GM18867 (cell line): ENCODE measurements around the gene ARHGAP35.
A peak's percentile ranks its signal among the peaks of the same experiment; 100 is the strongest.
"Not testable (repeated sequence)": the region's sequence is repeated elsewhere in the genome, so short reads cannot be mapped to it uniquely, and the experiment has no call there.

Source experiments
- ATAC-seq: cut with Tn5 transposase; IDR thresholded peaks from one replicate; pipeline ENCODE4 v1.9.1; 2021; ENCODE audit warnings: mild to moderate bottlenecking, moderate library complexity; ENCODE audit not compliant: unreplicated experiment

Gene ARHGAP35

DNA sequence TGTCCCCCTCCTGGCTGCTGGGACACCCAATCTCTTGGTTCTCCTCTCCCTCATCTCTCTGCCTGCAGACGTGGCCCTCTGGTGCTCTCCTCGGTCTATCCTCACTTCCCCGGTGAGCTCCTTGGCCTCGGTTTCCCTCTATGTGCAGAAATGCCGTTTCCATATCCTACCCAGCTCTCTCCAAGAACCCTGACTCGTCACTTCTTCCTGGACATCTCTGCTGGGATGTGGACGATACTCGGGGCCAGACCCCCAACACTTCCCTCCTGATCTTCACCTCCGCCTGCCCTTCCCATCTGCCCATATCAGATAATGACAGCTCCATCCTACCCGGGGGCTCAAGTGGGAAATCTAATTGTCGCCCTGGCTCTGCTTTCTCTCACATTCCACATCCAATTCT, 18.0 kb upstream of the ARHGAP35 start:
- ATAC-seq, result no peak

DNA sequence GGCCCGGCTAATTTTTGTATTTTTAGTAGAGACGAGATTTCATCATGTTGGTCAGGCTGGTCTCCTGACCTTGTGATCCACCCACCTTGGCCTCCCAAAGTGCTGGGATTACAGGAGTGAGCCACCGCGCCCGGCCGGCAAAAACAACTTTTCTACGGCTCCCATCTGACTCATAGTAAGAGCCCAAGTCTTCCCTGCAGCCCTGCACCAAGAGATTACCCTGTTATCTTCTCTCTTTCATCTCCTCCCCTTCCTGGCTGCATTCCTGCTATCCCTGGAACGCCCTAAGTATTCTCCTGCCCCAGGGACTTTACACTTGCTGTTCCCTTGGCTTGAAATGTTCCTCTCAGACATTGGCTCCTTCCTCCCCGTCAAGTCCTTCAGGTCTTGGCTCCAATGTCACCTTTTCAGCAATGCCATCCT, 16.7 kb upstream of the ARHGAP35 start:
- ATAC-seq, result no peak

DNA sequence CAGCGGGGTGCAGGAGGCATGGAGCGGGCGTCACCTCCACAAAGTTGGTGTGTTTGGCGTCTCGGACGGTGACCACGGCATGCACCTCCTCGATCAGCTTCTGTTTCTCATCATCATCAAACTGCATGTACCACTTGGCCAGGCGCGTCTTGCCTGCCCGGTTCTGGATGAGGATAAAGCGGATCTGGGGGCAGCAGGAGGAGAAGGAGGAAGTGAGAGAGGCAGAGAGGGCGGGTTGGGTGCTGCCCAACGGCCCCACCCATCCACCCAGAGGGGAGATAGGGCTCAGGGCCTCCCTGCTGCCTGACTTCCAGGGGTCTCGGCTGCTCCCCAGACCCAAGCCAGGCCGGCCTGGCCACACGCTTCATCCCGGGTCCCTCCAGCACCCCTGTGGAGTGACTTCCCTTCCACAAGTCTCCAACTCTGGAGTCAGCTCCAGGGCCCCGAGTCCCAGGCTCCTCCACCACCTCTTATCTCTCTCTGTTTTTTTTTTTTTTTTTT, 14.8 kb upstream of the ARHGAP35 start:
- no peak for ATAC-seq

DNA sequence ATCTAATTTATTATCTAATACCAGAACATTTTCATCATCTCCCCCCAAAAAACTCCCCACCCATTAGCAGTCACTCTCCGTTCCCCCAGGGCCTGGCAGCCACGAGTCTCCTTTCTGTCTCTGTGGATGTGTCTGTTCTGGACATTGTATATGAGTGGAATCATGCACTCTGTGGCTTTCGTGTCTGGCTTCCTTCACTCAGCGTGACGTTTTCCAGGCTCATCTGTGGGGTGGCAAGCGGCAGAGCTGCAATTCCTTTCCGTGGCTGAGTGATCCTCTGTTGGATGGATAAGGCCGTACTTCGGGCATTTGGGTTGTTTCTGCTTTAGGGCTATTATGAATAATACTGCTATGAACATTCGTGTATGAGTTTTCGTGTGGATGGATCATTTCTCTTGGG, 13.3 kb upstream of the ARHGAP35 start:
- no peak for ATAC-seq

DNA sequence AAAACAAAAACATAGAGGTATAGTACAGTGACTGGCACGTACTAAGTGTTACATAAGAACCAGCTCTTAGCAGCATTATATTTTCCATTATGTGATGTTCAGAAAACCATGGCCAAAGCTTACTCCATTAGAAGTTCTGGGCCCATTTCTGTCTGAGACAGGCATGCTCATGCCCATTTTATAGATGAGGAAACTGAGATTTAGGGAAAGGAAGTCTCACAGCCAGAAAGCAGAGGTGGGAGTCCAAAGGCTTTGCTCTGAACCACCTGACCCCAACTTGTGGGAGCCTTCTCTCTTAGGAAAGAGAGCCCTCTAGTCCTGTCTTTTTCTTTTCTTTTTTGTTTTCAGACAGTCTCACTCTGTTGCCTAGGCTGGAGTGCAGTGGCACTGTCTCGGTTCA, 12.4 kb upstream of the ARHGAP35 start:
- ATAC-seq, result no peak

DNA sequence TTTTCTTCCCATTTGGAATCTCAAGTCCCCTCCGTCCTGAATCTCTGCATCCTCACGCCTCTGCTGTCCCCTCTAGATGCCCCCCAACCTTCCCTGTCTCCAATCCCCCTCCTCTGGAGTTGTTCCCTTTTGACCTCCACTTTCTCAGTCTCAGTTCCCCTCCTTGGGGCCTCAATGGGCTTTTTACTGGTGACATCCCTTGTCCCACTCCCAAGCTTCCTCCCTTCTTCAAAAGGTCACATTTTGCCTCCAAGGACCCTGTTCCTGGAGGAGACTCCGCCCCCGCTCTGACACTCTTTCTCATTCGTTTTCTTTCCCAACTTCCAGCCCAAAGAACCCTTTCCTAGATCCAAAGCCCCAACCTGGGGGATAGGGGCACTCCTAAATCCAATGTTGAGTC, 11.2 kb upstream of the ARHGAP35 start:
- ATAC-seq, result no peak

DNA sequence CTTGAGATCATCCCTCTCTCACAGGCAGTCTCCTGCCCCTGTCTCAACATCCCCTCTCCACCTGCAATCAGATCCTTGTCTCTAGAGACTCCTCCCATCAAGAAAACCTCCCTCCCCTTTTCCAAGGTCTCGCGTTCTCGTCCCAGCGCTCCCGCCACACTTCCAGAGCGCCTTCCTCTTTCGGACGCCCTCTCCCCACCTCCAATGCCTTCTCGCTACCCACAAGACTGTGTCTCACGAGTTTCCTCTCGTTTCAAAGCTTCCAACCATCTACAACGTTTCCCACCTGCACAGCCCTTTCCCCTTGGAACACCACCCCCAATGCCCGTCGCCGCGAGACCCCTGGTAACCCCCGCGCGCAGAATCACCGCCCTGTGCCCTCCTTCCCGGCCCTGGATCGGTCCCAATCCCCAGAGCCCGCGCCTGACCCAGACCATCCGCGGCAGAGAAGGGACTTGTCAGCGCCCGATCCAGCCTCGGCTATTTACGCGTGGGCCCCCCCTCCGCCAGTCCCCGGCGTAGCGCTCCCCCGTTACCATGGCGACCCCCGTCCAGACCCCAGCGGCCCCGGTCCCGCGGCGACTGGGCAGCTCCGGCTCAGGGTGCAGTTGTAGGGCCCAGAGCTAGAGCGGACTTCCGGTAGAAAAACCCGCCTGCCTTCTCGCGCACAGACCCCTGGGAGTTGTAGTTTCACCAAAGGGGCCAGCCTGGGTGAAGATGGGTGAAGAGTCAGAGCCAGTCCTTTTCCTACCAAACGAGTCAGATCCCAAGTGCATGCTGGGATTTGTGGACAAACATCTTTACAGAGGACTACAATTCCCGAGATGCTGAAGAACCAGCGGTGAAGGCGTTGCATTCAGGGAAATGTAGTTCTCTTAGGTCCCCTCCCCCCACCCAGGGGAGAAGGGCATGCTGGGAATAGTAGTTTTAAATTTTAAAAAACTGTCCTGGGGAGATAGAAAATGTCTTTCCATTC, 10.3 kb upstream of the ARHGAP35 start, which contains the start of gene AP2S1:
TSS of gene AP2S1 (minus strand) at position 619 of the 976 bp plus-strand sequence. CDS start at position 539, 80 bp downstream.
- ATAC-seq, result peak; percentile 88

DNA sequence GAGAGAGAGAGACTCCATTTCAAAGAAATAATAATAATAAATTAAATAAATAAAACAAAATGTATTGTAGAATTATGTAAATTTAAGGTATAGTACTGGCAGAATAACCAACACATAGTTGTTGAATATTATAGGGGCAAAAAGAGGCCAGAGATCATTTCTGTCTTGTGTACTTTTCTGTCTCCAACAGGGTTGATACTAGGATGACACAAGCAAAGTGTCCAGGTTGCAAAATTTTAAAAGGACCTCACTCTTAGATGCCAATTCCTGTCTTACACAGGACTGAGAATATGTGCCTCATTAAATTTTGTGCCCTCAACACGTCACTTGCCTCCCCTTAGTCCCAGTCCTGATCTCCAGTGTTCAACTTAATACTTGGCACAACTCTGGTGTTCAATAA, 8.0 kb upstream of the ARHGAP35 start:
- no peak for ATAC-seq

DNA sequence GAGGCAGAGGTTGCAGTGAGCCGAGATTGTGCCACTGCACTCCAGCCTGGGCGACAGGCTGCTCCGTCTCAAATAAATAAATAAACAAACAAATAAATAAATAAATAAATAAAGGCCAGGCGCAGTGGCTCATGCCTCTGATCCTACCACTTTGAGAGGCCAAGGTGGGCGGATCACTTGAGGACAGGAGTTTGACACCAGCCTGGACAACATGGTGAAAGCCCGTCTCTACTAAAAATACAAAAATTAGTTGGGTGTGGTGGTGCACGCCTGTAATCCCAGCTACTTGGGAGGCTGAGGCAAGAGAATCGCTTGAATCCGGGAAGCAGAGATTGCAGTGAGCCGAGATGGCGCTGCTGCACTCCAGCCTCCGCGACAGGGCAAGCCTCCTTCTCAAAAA, 6.1 kb upstream of the ARHGAP35 start:
- not testable (repeated sequence) for ATAC-seq

DNA sequence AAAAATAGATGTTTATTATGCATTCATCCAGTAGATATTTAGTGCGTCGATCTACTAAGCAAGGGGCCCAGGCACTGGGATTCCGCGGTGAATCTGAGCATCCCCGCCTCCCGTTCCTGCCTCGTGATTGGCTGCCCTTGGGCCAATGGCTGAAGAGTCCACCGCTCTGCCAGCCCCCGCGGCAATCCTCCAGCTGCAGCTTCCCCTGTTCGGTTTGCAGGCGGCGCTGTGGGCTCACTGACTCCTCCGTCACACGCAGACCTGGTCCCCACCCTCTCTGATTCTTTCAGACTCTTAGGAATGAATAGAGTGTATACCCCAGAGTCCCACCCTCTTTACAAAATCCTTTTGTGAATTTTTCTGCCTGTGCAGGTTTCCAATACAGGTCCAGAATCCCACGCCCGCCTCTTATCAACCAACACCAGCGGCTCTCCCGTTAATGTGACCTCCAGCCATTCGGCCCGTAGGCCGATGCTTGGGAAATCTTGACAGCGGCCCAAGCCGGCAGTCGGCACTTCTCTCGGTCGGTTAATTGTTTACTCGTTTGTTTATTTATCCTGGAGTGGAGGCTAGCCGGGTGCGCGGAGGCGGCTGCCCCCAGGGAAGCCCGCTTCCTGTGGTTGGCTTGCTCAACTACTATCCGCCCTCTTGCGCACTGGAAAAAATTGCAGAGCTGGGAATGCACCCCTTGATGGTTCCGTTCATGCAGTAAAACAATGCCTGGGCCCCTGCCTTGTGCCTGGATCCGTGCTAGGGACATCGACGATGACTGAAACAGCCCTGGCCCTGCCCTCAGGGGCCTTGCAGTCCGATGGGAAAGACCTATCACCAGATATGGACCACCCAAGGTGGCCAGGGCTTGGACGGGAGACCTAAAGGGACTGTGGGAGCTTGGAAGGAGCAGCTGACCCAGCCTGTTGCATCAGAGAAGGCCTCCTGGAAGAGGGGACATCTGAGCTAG, 4.5 kb upstream of the ARHGAP35 start:
- peak; percentile 45 for ATAC-seq

DNA sequence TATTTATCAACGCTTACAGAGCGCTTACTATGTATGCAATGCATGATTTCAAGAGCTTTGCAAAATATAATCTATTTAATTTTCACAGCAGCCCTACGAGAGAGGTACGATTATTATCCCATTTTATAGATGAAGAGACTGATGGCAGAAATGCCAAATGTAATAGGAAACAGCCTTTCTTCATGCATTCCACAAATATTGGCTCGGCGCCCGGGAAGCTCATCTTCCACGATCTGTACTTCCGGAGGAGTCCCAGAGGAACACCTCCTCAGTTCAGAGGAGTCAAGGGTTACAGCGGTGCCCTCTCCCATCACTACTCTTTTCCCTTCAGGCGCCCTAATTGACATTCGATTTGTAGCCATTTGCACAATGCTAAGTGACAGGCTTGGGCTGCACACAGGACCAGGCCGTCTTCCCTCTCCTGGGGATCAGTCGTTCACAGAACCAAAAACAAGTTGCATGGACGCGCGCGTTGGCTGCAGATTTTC, 1.1 kb upstream of the ARHGAP35 start:
- ATAC-seq, result no peak

DNA sequence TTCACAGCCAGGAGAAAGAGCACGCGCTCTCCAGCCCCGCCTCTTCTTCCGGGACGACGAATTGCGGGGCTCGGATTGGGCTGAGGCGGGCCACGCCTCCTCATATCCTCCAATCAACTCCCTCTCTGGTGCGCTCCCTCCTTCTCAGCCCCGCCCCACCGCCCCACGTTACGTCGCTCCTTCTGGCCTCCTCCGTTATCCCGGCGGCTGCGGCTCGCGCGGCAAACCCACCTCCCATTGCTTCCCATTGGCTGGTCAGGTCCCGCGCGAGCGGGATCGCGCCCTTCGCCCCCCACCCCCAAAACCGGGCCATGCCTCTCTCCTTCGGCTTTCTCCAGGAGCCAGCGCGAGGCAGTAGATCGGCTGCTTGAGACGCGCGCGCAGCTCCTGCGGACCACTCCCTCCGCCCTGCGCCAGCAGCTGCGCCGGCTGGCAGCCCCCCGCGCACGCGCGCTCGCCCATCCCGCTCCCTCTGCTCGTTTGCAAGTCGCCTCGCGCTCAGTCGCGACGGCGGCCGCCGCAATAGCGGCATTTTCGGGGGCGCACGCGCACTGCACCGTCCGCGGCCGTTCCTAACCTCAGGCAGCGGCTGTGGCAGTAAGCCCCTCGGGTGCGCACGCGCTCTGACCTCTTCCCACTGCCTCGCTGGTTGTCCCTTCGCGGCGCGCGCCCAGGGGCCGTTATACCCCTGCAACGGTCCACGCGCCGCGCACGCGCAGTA, 512 bp upstream of the ARHGAP35 start:
- ATAC-seq, result peak; percentile 73

DNA sequence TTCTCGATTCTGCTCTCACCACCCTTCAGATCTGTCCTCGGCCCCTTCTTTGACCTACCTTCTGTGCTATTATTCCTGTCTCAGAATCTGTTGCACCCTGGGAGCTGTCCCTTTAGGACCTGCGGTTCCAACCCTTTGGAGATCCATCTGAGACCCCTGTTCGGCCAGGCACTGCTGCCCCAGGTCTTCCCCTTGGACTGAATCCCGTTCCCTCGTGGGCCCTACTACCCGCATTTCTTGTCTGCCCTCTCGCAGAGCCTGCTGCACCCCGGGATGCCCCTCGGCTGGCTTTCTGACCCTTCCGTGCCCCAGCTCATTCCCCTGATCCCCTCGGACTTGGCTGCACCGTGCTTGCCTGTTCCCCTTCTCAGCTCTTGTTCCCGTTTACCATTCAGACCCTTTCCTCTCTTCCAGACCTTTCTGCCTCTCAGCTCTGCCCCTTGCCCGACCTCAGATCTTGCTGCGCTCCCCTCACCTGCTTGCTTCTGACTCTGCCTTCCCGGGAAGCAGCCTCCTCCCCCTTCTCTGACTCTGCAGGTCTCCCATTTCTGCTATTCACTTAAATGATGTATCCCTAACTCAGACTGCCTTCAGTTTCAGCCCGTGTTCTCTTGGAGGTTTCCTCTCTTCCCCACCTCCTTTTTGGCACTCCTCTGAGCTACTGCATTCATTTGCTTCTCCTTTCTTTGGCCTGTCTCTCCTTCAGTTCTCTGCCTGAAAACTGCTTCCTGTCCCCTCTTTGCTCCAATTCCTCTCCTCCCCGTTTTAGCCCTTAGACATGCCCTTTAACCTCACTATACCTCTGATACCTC, 1.1 kb downstream of the ARHGAP35 start:
- ATAC-seq, result no peak

DNA sequence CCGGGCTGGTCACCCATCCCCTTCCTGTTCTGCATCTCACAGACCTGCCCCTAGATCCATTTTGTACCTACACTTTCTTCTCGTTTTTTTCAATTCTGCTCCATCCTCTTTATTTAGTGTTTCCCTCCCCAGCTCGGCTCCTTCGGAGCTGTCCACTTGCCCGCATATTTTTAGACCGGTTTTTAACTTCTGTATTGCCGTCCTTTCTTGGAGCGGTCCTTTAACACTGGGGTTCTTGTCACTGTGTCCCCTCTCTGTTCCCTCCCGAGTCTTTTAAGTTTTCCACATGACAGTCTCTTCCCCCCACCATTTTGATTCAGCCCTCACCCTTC, 1.7 kb downstream of the ARHGAP35 start:
- no peak for ATAC-seq

DNA sequence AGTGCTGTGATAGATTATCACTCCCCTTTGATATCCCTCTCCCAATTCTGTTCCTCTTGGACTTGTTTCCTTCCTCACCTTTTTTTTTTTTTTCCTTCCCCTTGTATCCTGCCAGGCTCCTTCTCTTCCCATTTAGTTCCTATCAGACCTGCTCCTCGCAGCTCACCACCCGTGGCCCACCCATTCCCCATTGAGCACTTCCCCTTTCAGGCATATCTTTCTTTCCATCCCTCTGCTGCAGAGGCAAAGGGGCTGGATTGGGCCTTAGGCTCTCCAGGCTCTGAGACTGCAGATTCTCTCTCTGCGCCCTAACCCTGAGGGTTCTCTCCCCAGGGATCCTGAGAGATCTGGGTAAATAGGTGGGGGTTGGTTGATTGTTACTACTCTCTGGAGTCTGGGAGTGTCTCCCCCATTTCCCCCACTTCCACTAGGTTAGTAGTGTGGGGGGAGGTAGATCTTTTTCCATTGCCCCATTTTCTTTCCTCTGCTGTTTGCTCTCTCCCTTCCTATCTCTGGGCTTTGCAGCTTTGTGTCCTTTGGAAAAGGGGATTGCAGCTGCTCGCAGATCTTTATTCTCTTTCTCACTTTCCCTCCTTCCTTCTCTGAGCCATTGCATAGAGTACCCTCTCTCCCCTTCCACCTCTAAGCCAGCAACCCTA, 2.3 kb downstream of the ARHGAP35 start:
- ATAC-seq, result no peak

DNA sequence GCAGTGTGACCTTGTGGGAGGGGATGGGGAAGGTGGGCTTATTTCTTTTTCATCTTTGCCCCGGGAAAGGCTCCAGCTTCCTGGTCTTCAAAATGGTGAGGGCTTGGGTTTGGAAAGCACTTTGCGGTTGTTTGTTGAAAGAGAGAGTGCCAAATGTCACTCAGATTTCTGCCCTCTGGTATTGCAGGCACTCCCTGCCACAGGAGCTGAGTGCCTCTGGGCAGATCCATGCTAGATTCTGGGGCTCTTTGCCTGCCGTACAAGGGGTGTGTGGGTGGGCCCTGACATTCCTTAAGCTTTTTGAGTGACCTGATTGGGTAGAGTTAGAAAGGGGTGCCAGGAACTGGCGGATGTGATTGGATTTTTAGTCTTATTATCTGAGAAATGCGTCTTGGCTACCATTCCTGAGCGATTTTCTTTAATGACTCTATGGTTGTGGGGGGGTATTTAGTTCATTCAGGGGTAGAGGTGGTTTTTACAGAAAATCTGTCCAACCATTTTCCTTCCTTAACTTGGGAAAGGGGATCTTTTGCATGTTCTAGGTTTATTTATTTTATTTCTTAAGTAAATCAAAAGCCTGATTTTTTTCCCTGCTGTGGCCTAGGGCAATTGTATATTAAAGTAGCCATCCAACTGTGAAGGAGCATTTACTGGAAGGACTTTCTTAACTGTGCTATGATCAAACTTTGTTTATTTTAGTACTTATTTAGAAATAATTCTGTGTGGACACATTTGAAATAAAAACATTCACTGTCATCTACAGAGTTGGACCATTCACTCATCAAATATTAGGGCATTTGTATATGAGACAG, 3.2 kb downstream of the ARHGAP35 start:
- ATAC-seq, result no peak

DNA sequence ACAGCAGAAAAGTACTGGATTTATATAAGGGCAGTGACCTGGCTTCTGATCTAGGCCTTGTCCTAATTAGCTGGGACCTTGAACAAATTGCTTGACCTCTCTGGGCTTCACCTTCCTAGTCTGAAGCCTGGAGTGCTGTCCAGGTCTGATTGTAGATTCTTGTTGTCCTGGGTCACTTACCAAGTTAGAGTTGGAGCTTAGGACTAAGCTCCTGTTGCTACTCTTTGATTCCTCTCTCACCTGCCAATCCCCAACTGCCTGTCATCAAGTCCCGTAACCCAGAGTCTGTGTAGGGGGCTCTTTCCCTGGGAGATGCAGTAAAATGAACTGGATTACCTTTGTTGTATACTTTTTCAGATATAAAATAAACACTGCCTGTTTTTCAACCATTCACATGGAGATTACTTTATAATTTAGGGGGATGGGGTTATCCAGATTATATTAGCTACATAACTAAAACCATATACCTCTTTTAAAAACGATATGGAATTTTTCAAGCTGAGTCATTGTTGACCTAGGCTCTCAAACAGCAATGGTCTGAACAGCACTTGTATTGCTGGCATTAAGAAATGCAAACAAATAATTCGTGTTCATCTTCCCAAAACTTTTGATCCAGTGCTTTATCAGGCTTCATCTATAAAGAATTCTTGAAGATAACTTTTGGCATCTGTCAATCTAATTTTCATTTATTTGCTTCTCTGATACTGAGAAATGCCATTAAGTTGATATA, 5.8 kb downstream of the ARHGAP35 start:
- no peak for ATAC-seq

DNA sequence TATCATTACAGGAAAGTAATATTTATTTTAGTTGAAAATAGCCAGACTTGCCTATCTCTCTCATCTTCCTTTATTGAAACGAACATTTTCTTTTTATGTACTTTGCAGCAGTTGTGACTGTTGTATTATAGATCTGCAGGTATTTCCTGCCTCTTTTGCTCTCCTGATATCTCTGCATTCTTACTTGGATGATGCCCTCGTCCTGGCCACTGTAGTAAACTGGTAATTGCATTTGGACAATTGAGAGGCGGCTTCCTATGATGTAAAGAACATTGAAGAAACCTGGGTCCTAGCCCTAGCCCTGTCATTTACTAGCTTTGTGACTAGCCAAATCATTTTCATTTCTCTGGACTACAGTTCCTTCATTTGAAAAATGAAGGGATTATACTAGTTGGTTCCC, 6.4 kb downstream of the ARHGAP35 start:
- no peak for ATAC-seq
